ENCODE measurements around the gene TNN.

The TNN gene

DNA sequence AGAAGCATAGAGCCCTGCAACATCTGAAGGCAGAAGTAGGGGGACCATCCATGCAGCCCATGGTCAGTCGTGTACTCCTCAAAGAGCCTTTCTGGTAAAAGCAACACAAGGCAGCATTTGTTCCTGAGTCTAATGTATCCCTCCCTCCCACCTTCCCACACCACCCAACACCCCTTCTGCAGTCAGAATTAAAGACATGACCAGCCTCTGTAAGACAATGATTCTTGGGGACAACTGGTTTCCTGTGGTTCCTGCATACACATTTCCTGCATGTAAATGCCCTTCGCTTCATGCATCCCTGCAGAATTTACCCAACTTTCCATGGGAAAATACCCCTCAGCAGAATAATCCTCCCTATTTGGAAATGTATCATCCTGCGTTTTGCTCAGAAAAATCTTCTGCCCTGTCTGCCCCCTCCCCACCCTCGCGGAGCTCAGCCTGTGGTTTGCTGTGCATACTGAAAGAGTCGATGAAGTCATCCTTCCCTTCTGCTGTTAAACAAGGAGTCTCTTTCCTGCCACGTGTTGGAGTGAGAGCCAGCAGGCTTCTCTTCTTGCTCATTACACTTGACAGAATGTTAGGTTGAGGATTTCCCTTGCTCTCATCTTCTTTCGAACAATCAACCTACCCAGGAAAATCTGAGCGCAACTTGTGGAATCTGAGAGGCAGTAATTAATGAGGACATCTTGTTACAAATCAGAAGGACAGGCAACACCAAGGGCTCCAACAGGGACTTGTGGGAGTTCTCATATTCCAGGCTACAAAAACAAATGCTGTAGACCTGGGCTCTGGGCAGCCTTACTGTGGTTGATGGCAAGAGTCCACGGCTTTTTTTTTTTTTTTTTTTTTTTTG, 4.7 kb downstream of the TNN start:
- no peak overlapping the region; the same call in 1 of the 2 replicates for H3K4me3 ChIP-seq (ENCODE audit: low read length)
- H3K27ac ChIP-seq (ENCODE audit: low read length), result no peak overlapping the region
- H3K27me3 ChIP-seq (ENCODE audit: insufficient read depth, low read length), result no peaks in the 10 kb centered on the region
- no peaks in the 10 kb centered on the region for H3K9me3 ChIP-seq (ENCODE audit: insufficient read depth, low read depth, low read length)
- H3K36me3 ChIP-seq (ENCODE audit: insufficient read depth, low read depth, low read length), result no peaks in the 10 kb centered on the region
- H3K4me1 ChIP-seq (ENCODE audit: insufficient read depth, low read length), result peaks cover 29% of the 10 kb centered on the region; the same call in 1 of the 2 replicates
- H3K9ac ChIP-seq (ENCODE audit: low read depth, low read length), result peak overlapping the region; percentile 26; the same call in 1 of the 2 replicates

DNA sequence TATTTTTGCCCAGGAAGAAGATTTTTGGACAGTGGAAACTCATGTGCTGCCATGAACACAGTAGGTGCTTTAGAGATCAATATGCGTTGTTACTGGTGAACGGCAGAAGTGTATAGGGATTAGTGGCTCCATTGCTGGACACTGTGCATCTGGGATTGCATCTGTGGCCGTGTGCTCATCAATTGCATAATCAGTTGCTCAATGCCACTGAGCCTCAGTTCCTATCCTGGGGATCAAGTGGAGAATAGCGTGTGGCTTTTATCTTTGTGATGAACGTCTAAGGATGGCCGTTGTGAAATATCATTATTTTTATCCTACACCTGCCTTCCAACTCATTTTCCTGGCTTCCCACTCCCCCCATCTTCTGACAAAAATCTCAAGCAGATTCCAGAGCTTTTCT, 5.4 kb downstream of the TNN start:
- Histone ChIP-seq H3K27ac (ENCODE audit: low read length) (peak overlapping the region; percentile 18), H3K9ac (ENCODE audit: low read depth, low read length) (peak overlapping the region; percentile 26; the same call in 1 of the 2 replicates), H3K9me3 (ENCODE audit: insufficient read depth, low read depth, low read length) (no peaks in the 10 kb centered on the region), H3K4me3 (ENCODE audit: low read length) (no peak overlapping the region; the same call in 1 of the 2 replicates), H3K36me3 (ENCODE audit: insufficient read depth, low read depth, low read length) (no peaks in the 10 kb centered on the region), H3K27me3 (ENCODE audit: insufficient read depth, low read length) (no peaks in the 10 kb centered on the region), H3K4me1 (ENCODE audit: insufficient read depth, low read length) (peaks cover 27% of the 10 kb centered on the region; the same call in 1 of the 2 replicates)

DNA sequence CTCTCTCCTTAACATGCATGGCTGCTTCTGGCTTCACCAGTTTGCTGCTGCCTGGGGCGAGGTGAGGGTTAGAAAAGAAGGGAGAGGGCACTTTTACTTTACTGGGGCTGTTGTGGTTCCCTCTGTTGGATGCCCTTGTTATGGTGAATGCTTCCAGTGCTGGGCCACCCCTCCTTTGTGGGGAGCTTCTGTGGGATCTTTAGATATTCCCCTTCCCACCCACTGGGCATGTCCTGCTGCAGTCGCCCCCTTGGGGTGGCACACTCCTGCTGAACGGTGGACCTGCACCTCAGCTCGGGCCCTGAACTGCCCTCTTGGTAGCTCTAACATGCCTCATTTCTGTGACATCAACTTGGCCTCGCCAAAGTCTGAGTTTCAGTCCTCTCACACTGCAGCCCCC, 6.0 kb downstream of the TNN start:
- H3K27ac ChIP-seq (ENCODE audit: low read length), result peak overlapping the region; percentile 18
- H3K27me3 ChIP-seq (ENCODE audit: insufficient read depth, low read length), result no peaks in the 10 kb centered on the region
- H3K4me1 ChIP-seq (ENCODE audit: insufficient read depth, low read length), result peaks cover 27% of the 10 kb centered on the region; the same call in 1 of the 2 replicates
- no peaks in the 10 kb centered on the region for H3K36me3 ChIP-seq (ENCODE audit: insufficient read depth, low read depth, low read length)
- H3K9me3 ChIP-seq (ENCODE audit: insufficient read depth, low read depth, low read length), result no peaks in the 10 kb centered on the region
- H3K4me3 ChIP-seq (ENCODE audit: low read length), result peak overlapping the region; percentile 22; the same call in 1 of the 2 replicates
- peak overlapping the region; percentile 26; the same call in 1 of the 2 replicates for H3K9ac ChIP-seq (ENCODE audit: low read depth, low read length)

DNA sequence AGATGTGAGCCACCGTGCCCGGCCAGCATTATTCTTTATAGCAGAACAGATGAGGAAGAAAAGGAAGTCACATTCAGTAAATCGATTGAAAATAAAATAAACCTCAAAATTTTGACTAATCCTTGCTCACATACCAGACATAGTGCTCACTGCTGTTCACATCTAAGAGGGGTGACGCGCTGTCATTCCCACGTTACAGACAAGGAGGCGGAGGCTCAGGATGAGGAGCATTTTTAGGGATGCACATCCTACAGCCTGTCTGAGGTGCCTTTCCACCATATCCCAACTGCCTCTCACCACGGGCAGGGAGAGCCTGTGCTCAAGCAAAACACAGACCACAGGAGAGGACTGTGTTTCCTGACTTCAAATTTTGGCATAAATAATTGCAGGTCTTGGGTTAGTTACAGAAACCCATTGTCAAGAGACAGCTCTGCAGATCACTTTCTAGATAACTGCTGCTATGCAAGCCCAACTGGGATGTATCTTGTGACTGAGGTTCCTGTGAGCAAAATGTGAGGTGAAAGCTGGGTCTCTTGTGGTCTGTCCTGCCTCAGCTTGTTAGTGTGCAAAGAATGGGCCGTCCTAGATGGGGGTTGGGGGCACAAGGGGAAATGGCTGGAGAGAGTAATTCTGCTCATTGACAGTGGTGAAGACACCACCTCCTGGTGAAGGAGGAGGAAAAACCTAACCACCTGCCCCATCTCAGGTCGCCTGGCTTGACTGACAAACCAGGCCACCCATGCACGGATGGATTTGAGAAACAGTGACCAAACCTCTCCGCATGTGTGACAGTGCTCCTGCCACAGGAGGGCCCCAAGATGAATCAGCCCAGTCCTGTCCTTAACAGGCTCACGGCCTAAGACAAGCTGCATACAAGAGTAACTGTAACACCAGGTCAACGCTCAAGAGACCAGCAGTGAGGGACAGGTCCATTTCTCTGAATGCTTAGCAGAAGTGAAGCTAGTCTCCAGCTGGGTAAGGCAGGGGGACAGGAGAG, 8.2 kb downstream of the TNN start:
- peaks cover 27% of the 10 kb centered on the region; the same call in 1 of the 2 replicates for H3K4me1 ChIP-seq (ENCODE audit: insufficient read depth, low read length)
- no peaks in the 10 kb centered on the region for H3K27me3 ChIP-seq (ENCODE audit: insufficient read depth, low read length)

DNA sequence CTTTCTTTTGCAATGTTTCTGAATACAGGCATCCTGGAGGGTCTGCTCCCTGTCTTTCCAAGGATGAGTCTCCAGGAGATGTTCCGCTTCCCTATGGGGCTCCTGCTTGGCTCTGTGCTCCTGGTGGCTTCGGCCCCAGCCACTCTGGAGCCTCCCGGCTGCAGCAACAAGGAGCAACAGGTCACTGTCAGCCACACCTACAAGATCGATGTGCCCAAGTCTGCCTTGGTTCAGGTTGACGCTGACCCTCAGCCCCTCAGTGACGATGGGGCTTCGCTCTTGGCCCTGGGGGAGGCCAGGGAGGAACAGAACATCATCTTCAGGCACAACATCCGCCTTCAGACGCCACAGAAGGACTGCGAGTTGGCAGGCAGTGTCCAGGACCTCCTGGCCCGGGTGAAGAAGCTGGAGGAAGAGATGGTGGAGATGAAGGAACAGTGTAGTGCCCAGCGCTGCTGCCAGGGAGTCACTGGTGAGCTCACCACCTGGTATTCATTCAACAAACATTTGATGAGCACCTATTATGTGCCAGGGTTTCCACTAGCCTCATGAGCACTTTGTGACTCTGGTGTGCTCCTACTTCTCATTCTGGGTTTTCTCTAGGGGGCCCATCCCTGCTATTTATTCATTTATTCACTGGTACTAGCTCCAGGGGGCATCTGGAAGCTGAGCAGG, 9.9 kb downstream of the TNN start:
- Histone ChIP-seq H3K27ac (ENCODE audit: low read length) (no peak overlapping the region), H3K9me3 (ENCODE audit: insufficient read depth, low read depth, low read length) (no peaks in the 10 kb centered on the region), H3K4me1 (ENCODE audit: insufficient read depth, low read length) (peaks cover 18% of the 10 kb centered on the region; the same call in 1 of the 2 replicates), H3K4me3 (ENCODE audit: low read length) (no peak overlapping the region), H3K9ac (ENCODE audit: low read depth, low read length) (no peak overlapping the region), H3K27me3 (ENCODE audit: insufficient read depth, low read length) (no peaks in the 10 kb centered on the region), H3K36me3 (ENCODE audit: insufficient read depth, low read depth, low read length) (no peaks in the 10 kb centered on the region)

More for the DNA sequence above, 8.2 kb downstream of the TNN start:
- H3K36me3 ChIP-seq (ENCODE audit: insufficient read depth, low read depth, low read length), result no peaks in the 10 kb centered on the region
- no peak overlapping the region for H3K9ac ChIP-seq (ENCODE audit: low read depth, low read length)
- H3K4me3 ChIP-seq (ENCODE audit: low read length), result no peak overlapping the region
- H3K27ac ChIP-seq (ENCODE audit: low read length), result no peak overlapping the region
- no peaks in the 10 kb centered on the region for H3K9me3 ChIP-seq (ENCODE audit: insufficient read depth, low read depth, low read length)

DNA sequence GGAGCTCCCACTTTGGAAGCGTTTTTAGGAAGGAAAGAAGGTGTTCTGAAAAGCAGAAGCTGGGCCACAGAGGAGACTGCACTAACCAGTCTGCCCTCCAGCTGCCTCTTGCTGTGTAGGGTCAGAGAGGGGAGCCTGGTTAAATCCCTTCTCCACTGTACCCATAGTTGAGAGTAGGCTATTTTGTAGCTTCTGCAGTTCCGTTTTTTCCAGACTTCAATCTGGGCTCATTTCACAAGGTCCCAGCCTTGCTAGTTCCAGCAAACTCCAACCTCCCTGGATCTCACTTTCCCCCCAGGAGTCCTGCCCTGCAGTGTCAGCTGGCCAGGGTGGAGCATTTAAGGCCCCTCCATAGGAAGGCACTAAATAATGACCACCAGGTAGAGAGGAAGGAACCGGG, 11.0 kb downstream of the TNN start:
- no peak overlapping the region for H3K9ac ChIP-seq (ENCODE audit: low read depth, low read length)
- H3K27ac ChIP-seq (ENCODE audit: low read length), result no peak overlapping the region
- H3K27me3 ChIP-seq (ENCODE audit: insufficient read depth, low read length), result no peaks in the 10 kb centered on the region
- H3K4me3 ChIP-seq (ENCODE audit: low read length), result no peak overlapping the region
- H3K36me3 ChIP-seq (ENCODE audit: insufficient read depth, low read depth, low read length), result no peaks in the 10 kb centered on the region
- peaks cover 9% of the 10 kb centered on the region; the same call in 1 of the 2 replicates for H3K4me1 ChIP-seq (ENCODE audit: insufficient read depth, low read length)
- H3K9me3 ChIP-seq (ENCODE audit: insufficient read depth, low read depth, low read length), result no peaks in the 10 kb centered on the region

DNA sequence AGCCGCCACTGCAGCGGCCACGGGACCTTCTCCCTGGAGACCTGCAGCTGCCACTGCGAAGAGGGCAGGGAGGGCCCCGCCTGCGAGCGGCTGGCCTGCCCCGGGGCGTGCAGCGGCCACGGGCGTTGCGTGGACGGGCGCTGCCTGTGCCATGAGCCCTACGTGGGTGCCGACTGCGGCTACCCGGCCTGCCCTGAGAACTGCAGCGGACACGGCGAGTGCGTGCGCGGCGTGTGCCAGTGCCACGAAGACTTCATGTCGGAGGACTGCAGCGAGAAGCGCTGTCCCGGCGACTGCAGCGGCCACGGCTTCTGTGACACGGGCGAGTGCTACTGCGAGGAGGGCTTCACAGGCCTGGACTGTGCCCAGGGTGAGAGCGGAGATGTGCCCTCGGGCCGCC, 11.7 kb downstream of the TNN start:
- Histone ChIP-seq H3K4me3 (ENCODE audit: low read length) (no peak overlapping the region), H3K9me3 (ENCODE audit: insufficient read depth, low read depth, low read length) (no peaks in the 10 kb centered on the region), H3K36me3 (ENCODE audit: insufficient read depth, low read depth, low read length) (no peaks in the 10 kb centered on the region), H3K4me1 (ENCODE audit: insufficient read depth, low read length) (peaks cover 3% of the 10 kb centered on the region; the same call in 1 of the 2 replicates), H3K9ac (ENCODE audit: low read depth, low read length) (no peak overlapping the region), H3K27me3 (ENCODE audit: insufficient read depth, low read length) (no peaks in the 10 kb centered on the region), H3K27ac (ENCODE audit: low read length) (no peak overlapping the region)

DNA sequence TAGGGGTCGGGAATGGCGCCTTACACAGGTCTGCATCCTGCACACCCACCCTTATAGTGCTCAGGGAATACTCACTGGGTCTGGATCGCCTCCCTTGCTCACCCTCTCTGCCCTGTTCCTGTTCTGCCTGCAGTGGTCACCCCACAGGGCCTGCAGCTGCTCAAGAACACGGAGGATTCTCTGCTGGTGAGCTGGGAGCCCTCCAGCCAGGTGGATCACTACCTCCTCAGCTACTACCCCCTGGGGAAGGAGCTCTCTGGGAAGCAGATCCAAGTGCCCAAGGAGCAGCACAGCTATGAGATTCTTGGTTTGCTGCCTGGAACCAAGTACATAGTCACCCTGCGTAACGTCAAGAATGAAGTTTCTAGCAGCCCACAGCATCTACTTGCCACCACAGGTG, 12.4 kb downstream of the TNN start:
- no peaks in the 10 kb centered on the region for H3K4me1 ChIP-seq (ENCODE audit: insufficient read depth, low read length)
- H3K9me3 ChIP-seq (ENCODE audit: insufficient read depth, low read depth, low read length), result no peaks in the 10 kb centered on the region
- no peaks in the 10 kb centered on the region for H3K27me3 ChIP-seq (ENCODE audit: insufficient read depth, low read length)
- no peak overlapping the region for H3K27ac ChIP-seq (ENCODE audit: low read length)
- no peak overlapping the region for H3K4me3 ChIP-seq (ENCODE audit: low read length)
- no peaks in the 10 kb centered on the region for H3K36me3 ChIP-seq (ENCODE audit: insufficient read depth, low read depth, low read length)
- no peak overlapping the region for H3K9ac ChIP-seq (ENCODE audit: low read depth, low read length)

DNA sequence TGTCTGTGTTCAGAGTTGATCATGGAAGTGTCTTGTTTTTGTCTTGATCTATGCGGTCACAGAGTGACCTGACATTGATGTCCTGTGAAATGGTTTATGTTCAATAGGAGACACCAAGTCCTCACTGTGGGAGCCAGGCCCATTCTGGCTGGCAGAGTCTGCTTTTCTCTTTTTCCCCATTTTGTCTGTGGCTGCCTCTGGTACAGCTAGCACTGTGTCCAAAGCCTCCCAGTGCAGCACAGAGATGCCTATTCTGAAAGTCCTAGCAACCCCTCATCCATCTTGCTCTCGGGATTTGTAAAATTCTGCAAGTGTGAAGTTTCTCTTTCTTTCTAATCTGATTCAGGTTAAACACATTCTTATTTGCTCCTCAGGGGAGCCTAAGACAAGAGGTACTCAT, 14.3 kb downstream of the TNN start:
- Histone ChIP-seq H3K36me3 (ENCODE audit: insufficient read depth, low read depth, low read length) (no peaks in the 10 kb centered on the region), H3K4me3 (ENCODE audit: low read length) (no peak overlapping the region), H3K4me1 (ENCODE audit: insufficient read depth, low read length) (no peaks in the 10 kb centered on the region; the same call in 1 of the 2 replicates), H3K9me3 (ENCODE audit: insufficient read depth, low read depth, low read length) (no peaks in the 10 kb centered on the region), H3K27me3 (ENCODE audit: insufficient read depth, low read length) (no peaks in the 10 kb centered on the region), H3K27ac (ENCODE audit: low read length) (no peak overlapping the region), H3K9ac (ENCODE audit: low read depth, low read length) (no peak overlapping the region)

DNA sequence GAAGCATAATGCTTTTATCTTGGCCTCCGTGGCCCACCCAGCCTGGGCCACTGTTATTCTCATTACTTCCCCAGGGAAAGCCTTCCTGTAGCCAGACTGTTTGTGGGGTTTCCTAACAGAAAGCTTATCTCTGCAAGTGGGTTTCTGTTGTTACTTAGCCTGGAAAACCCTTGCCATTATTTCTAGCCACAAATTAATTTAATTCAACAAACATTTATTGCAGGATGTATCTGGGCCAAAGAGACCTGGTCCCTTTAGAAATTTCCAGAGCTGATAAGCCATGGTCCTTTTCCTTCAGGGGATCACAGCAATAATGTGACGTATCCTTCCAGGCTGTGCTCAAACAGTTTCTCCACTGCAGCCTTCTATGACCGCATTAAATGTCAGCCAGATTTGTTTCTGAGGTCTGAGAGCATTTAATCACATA, 20.9 kb downstream of the TNN start:
- no peaks in the 10 kb centered on the region for H3K27me3 ChIP-seq (ENCODE audit: insufficient read depth, low read length)
- no peak overlapping the region for H3K27ac ChIP-seq (ENCODE audit: low read length)
- H3K4me3 ChIP-seq (ENCODE audit: low read length), result no peak overlapping the region
- H3K4me1 ChIP-seq (ENCODE audit: insufficient read depth, low read length), result peaks cover 10% of the 10 kb centered on the region
- no peaks in the 10 kb centered on the region for H3K36me3 ChIP-seq (ENCODE audit: insufficient read depth, low read depth, low read length)
- no peak overlapping the region for H3K9ac ChIP-seq (ENCODE audit: low read depth, low read length)
- H3K9me3 ChIP-seq (ENCODE audit: insufficient read depth, low read depth, low read length), result no peaks in the 10 kb centered on the region

DNA sequence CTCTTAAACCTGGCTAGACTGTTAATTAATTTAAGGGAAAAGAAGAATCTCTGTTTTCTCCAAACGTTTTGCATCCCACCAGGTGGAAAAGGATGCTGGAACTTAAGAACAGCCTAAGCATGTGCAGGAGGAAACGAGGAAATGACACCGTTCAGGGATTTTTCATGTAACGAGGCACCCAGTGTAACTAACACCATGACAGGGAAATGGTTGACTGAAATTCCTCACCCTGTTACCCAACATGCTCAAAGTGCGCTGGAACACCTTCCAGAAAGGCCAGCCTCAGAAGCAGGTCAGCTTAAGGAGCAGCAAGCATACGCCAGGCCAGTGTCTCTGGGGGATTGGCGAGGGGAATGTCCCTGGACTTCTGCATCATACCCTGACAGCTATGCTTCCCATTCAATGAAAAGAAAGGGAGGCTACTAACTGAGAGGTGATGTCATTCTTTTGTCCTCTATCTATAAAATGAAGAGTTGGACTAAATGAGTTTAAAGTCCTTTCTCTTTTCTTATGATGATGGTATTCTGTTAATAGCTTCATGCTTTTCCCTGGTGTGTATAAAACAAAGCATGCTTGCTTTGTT, 21.6 kb downstream of the TNN start:
- Histone ChIP-seq H3K4me3 (ENCODE audit: low read length) (no peak overlapping the region), H3K36me3 (ENCODE audit: insufficient read depth, low read depth, low read length) (no peaks in the 10 kb centered on the region), H3K9me3 (ENCODE audit: insufficient read depth, low read depth, low read length) (no peaks in the 10 kb centered on the region), H3K27me3 (ENCODE audit: insufficient read depth, low read length) (no peaks in the 10 kb centered on the region), H3K4me1 (ENCODE audit: insufficient read depth, low read length) (peaks cover 10% of the 10 kb centered on the region), H3K27ac (ENCODE audit: low read length) (no peak overlapping the region), H3K9ac (ENCODE audit: low read depth, low read length) (no peak overlapping the region)
